Measurements from ENCODE around the gene LTO1.
"Not testable (repeated sequence)": the region's sequence is repeated elsewhere in the genome, so short reads cannot be mapped to it uniquely, and the experiment has no call there.

The LTO1 gene

GRCh38 chr11:69622097-69622681 is 53.0 kb downstream of the LTO1 start:
- H3K9me3 ChIP-seq (ENCODE audit: control extremely low read depth in 1 of 5, control insufficient read depth in 4 of 5, insufficient read depth in 2 of 5, low read depth in 1 of 5, low read length in 4 of 5); H3K4me1 ChIP-seq (ENCODE audit: control extremely low read depth in 1 of 4, control insufficient read depth in 4 of 4, insufficient read depth in 4 of 4, low read length in 3 of 4); CTCF ChIA-PET; POLR2A ChIA-PET; H3K27ac ChIP-seq (ENCODE audit: insufficient read depth in 1 of 2, low read depth in 1 of 2, low read length in 2 of 2, poor library complexity in 1 of 2, severe bottlenecking in 2 of 2); H3K27me3 ChIP-seq (replicated peaks in 2 of 5; ENCODE audit: control insufficient read depth in 4 of 5, insufficient read depth in 5 of 5, low read length in 4 of 5); H3K4me3 ChIP-seq (ENCODE audit: control insufficient read depth in 1 of 7, extremely low read depth in 1 of 7, insufficient read depth in 4 of 7, low read depth in 2 of 7, low read length in 6 of 7); H3K36me3 ChIP-seq (ENCODE audit: control insufficient read depth in 4 of 4, insufficient read depth in 4 of 4, low read length in 3 of 4); DNase-seq: not testable (repeated sequence)
- 100% methylated on average over 4 of the region's 8 CpGs for WGBS (ENCODE audit: insufficient coverage)

GRCh38 chr11:69620683-69621290 is 54.4 kb downstream of the LTO1 start:
- Histone ChIP-seq H3K4me3 (ENCODE audit: control insufficient read depth in 1 of 7, extremely low read depth in 1 of 7, insufficient read depth in 4 of 7, low read depth in 2 of 7, low read length in 6 of 7) (no peak overlapping the region), H3K4me1 (ENCODE audit: control extremely low read depth in 1 of 4, control insufficient read depth in 4 of 4, insufficient read depth in 4 of 4, low read length in 3 of 4) (peaks cover 0 to 8% (median 7%) of the 10 kb centered on the region in 4 experiments), H3K9me3 (ENCODE audit: control extremely low read depth in 1 of 5, control insufficient read depth in 4 of 5, insufficient read depth in 2 of 5, low read depth in 1 of 5, low read length in 4 of 5) (no peaks in the 10 kb centered on the region), H3K27ac (ENCODE audit: insufficient read depth in 1 of 2, low read depth in 1 of 2, low read length in 2 of 2, poor library complexity in 1 of 2, severe bottlenecking in 2 of 2) (no peak overlapping the region), H3K27me3 (replicated peaks in 2 of 5; ENCODE audit: control insufficient read depth in 4 of 5, insufficient read depth in 5 of 5, low read length in 4 of 5) (peaks cover 0 to 3% (median 0%) of the 10 kb centered on the region in 5 experiments), H3K36me3 (ENCODE audit: control insufficient read depth in 4 of 4, insufficient read depth in 4 of 4, low read length in 3 of 4) (no peaks in the 10 kb centered on the region)
- POLR2A ChIA-PET, result no interaction called here
- CTCF ChIA-PET, result interaction anchor here (0.6 to 1.1 kb wide), 2 partner anchors 328 to 411 kb away, joined by 3 read pairs; no protein-coding TSS in a partner anchor
- WGBS (ENCODE audit: insufficient coverage), result no CpG with 5 or more reads among the region's 2 CpGs
- DNase-seq, result no peak

GRCh38 chr11:69618237-69618636 is 56.9 kb downstream of the LTO1 start:
- H3K4me3 ChIP-seq (ENCODE audit: control insufficient read depth in 1 of 7, extremely low read depth in 1 of 7, insufficient read depth in 4 of 7, low read depth in 2 of 7, low read length in 6 of 7), result no peak overlapping the region
- no peaks in the 10 kb centered on the region for H3K9me3 ChIP-seq (ENCODE audit: control extremely low read depth in 1 of 5, control insufficient read depth in 4 of 5, insufficient read depth in 2 of 5, low read depth in 1 of 5, low read length in 4 of 5)
- 92% methylated on average over 8 of the region's 8 CpGs for WGBS (ENCODE audit: insufficient coverage)
- ChIA-PET CTCF (interaction anchor here (0.8 to 1.3 kb wide), 3 partner anchors 10 to 325 kb away, joined by 3 to 4 read pairs (median 3); no protein-coding TSS in a partner anchor), POLR2A (no interaction called here)
- H3K4me1 ChIP-seq (ENCODE audit: control extremely low read depth in 1 of 4, control insufficient read depth in 4 of 4, insufficient read depth in 4 of 4, low read length in 3 of 4), result no peaks in the 10 kb centered on the region
- H3K27ac ChIP-seq (ENCODE audit: insufficient read depth in 1 of 2, low read depth in 1 of 2, low read length in 2 of 2, poor library complexity in 1 of 2, severe bottlenecking in 2 of 2), result no peak overlapping the region
- H3K27me3 ChIP-seq (replicated peaks in 2 of 5; ENCODE audit: control insufficient read depth in 4 of 5, insufficient read depth in 5 of 5, low read length in 4 of 5), result peaks cover 0 to 2% (median 0%) of the 10 kb centered on the region in 5 experiments
- no peaks in the 10 kb centered on the region for H3K36me3 ChIP-seq (ENCODE audit: control insufficient read depth in 4 of 4, insufficient read depth in 4 of 4, low read length in 3 of 4)
- DNase-seq, result no peak

GRCh38 chr11:69617682-69618081 is 57.5 kb downstream of the LTO1 start:
- H3K36me3 ChIP-seq (ENCODE audit: control insufficient read depth in 4 of 4, insufficient read depth in 4 of 4, low read length in 3 of 4), result no peaks in the 10 kb centered on the region
- ChIA-PET CTCF (interaction anchor here (1.3 kb wide), 2 partner anchors 10 to 16 kb away, joined by 3 to 4 read pairs; no protein-coding TSS in a partner anchor), POLR2A (no interaction called here)
- 94% methylated on average over 10 of the region's 10 CpGs for WGBS (ENCODE audit: insufficient coverage)
- DNase-seq, result no peak
- H3K27me3 ChIP-seq (replicated peaks in 2 of 5; ENCODE audit: control insufficient read depth in 4 of 5, insufficient read depth in 5 of 5, low read length in 4 of 5), result peaks cover 0 to 2% (median 0%) of the 10 kb centered on the region in 5 experiments
- no peak overlapping the region for H3K27ac ChIP-seq (ENCODE audit: insufficient read depth in 1 of 2, low read depth in 1 of 2, low read length in 2 of 2, poor library complexity in 1 of 2, severe bottlenecking in 2 of 2)
- H3K4me1 ChIP-seq (ENCODE audit: control extremely low read depth in 1 of 4, control insufficient read depth in 4 of 4, insufficient read depth in 4 of 4, low read length in 3 of 4), result no peaks in the 10 kb centered on the region
- H3K4me3 ChIP-seq (ENCODE audit: control insufficient read depth in 1 of 7, extremely low read depth in 1 of 7, insufficient read depth in 4 of 7, low read depth in 2 of 7, low read length in 6 of 7), result no peak overlapping the region
- H3K9me3 ChIP-seq (ENCODE audit: control extremely low read depth in 1 of 5, control insufficient read depth in 4 of 5, insufficient read depth in 2 of 5, low read depth in 1 of 5, low read length in 4 of 5), result no peaks in the 10 kb centered on the region

GRCh38 chr11:69617220-69617619 is 57.9 kb downstream of the LTO1 start:
- CTCF ChIA-PET, result no interaction called here
- POLR2A ChIA-PET, result no interaction called here
- 100% methylated on average over 1 of the region's 4 CpGs for WGBS (ENCODE audit: insufficient coverage)

More at GRCh38 chr11:69617220-69617619, 57.9 kb downstream of the LTO1 start:
- DNase-seq, result no peak
- Histone ChIP-seq H3K27ac (ENCODE audit: insufficient read depth in 1 of 2, low read depth in 1 of 2, low read length in 2 of 2, poor library complexity in 1 of 2, severe bottlenecking in 2 of 2) (no peak overlapping the region), H3K9me3 (ENCODE audit: control extremely low read depth in 1 of 5, control insufficient read depth in 4 of 5, insufficient read depth in 2 of 5, low read depth in 1 of 5, low read length in 4 of 5) (no peaks in the 10 kb centered on the region), H3K36me3 (ENCODE audit: control insufficient read depth in 4 of 4, insufficient read depth in 4 of 4, low read length in 3 of 4) (no peaks in the 10 kb centered on the region), H3K4me1 (ENCODE audit: control extremely low read depth in 1 of 4, control insufficient read depth in 4 of 4, insufficient read depth in 4 of 4, low read length in 3 of 4) (no peaks in the 10 kb centered on the region), H3K27me3 (replicated peaks in 2 of 5; ENCODE audit: control insufficient read depth in 4 of 5, insufficient read depth in 5 of 5, low read length in 4 of 5) (peaks cover 0 to 2% (median 0%) of the 10 kb centered on the region in 5 experiments), H3K4me3 (ENCODE audit: control insufficient read depth in 1 of 7, extremely low read depth in 1 of 7, insufficient read depth in 4 of 7, low read depth in 2 of 7, low read length in 6 of 7) (no peak overlapping the region)

All from common myeloid progenitor, CD34-positive (primary cell).